HCT116 (cell line): Measurements from ENCODE around the gene DPH5.

Experiments used
- CTCF ChIP-seq, 3 experiments: fragments of 200-600 bp in 1 of 3; sonication (generic) in 1 of 3; IDR thresholded peaks in 2 of 3; conservative IDR thresholded peaks in 1 of 3; 2 replicates each; pipeline ENCODE4 v1.5.1; 2012 to 2017; ENCODE audit warnings: low read depth in 2 of 3, low read length in 2 of 3, antibody characterized with exemption in 1 of 3, borderline replicate concordance in 1 of 3, control low read depth in 1 of 3, mild to moderate bottlenecking in 1 of 3, mixed read lengths in 1 of 3, mixed run types in 1 of 3, moderate library complexity in 1 of 3; ENCODE audit not compliant: insufficient read depth in 1 of 3
- EZH2phosphoT487 ChIP-seq: fragments of 200-600 bp; IDR thresholded peaks from 2 replicates; pipeline ENCODE4 v1.6.1; 2018; ENCODE audit warnings: antibody characterized with exemption, borderline replicate concordance
- POLR2AphosphoS5 ChIP-seq: IDR thresholded peaks from 2 replicates; pipeline ENCODE4 v1.6.1; 2011; ENCODE audit warnings: mild to moderate bottlenecking, low read depth, low read length, moderate library complexity

GRCh38 chr1:101025283-101025656 is 314 bp downstream of the DPH5 start:
- no peak for TF ChIP-seq EZH2phosphoT487
- no peak for TF ChIP-seq CTCF (IDR thresholded peaks at IDR 0.05 in 2 of 3, conservative IDR thresholded peaks at IDR 0.05 in 1 of 3; ENCODE audit: borderline replicate concordance in 1 of 3, insufficient read depth in 1 of 3, low read depth in 2 of 3, low read length in 2 of 3)
- no peak for TF ChIP-seq POLR2AphosphoS5
